Neuronal stem cell (in vitro differentiated cells): ENCODE results near the gene TREML4.
A peak's percentile ranks its signal among the peaks of the same experiment; 100 is the strongest.

ENCODE experiments used
- DNase-seq: peaks from one replicate; pipeline ENCODE4 v3.0.0-alpha.2; 2013; ENCODE audit warnings: low spot score
- H2AFZ ChIP-seq: one replicate; pipeline ENCODE4 v1.6.1; 2013; ENCODE audit warnings: mild to moderate bottlenecking, low read length, inconsistent platforms
- H2AK5ac ChIP-seq: 2 replicates; pipeline ENCODE4 v1.6.1; 2013; ENCODE audit warnings: low read depth, mild to moderate bottlenecking, inconsistent platforms, low read length, moderate library complexity, mixed read lengths
- H2BK120ac ChIP-seq: 2 replicates; pipeline ENCODE4 v1.6.1; 2013; ENCODE audit warnings: low read depth, mild to moderate bottlenecking, inconsistent platforms, low read length, moderate library complexity, mixed read lengths
- H2BK12ac ChIP-seq: one replicate; pipeline ENCODE4 v1.6.1; 2013; ENCODE audit warnings: low read length, inconsistent platforms
- H2BK15ac ChIP-seq: 2 replicates; pipeline ENCODE4 v1.6.1; 2013; ENCODE audit warnings: mild to moderate bottlenecking, low read length, inconsistent platforms, mixed read lengths
- H2BK5ac ChIP-seq: one replicate; pipeline ENCODE4 v1.6.1; 2013; ENCODE audit warnings: inconsistent platforms, mild to moderate bottlenecking, low read length, moderate library complexity
- H3K14ac ChIP-seq: one replicate; pipeline ENCODE4 v1.6.1; 2013; ENCODE audit warnings: low read length, inconsistent platforms
- H3K18ac ChIP-seq: 2 replicates; pipeline ENCODE4 v1.6.1; 2013; ENCODE audit warnings: low read length, inconsistent platforms
- H3K23ac ChIP-seq: 2 replicates; pipeline ENCODE4 v1.6.1; 2013; ENCODE audit warnings: low read depth, mild to moderate bottlenecking, mixed read lengths, low read length, inconsistent platforms; ENCODE audit not compliant: poor library complexity
- H3K27ac ChIP-seq: replicated peaks from 3 replicates; pipeline ENCODE4 v1.5.1; 2013; ENCODE audit warnings: low read length, inconsistent platforms
- H3K27me3 ChIP-seq, 3 experiments: 2 replicates each; pipeline ENCODE4 v1.6.1; 2013; ENCODE audit warnings: low read length in 3 of 3, mild to moderate bottlenecking in 2 of 3, inconsistent platforms in 1 of 3, low read depth in 1 of 3, mixed read lengths in 1 of 3, moderate library complexity in 1 of 3; ENCODE audit not compliant: control insufficient read depth in 3 of 3, insufficient read depth in 3 of 3
- H3K36me3 ChIP-seq, 2 donors: replicated peaks in 1 of 2; 2 replicates each; pipeline ENCODE4 v1.6.1; 2013; ENCODE audit warnings: low read length in 2 of 2; ENCODE audit not compliant: control insufficient read depth in 2 of 2, insufficient read depth in 2 of 2
- H3K4ac ChIP-seq: 2 replicates; pipeline ENCODE4 v1.6.1; 2013; ENCODE audit warnings: inconsistent platforms, mild to moderate bottlenecking, low read length, moderate library complexity
- H3K4me1 ChIP-seq, 2 donors: 1 replicate in 1 of 2; 2 replicates in 1 of 2; pipeline ENCODE4 v1.6.1; 2013; ENCODE audit warnings: low read length in 2 of 2, low read depth in 1 of 2; ENCODE audit not compliant: control insufficient read depth in 2 of 2, insufficient read depth in 1 of 2
- H3K4me2 ChIP-seq: one replicate; pipeline ENCODE4 v1.6.1; 2013; ENCODE audit warnings: mild to moderate bottlenecking, low read length, inconsistent platforms; ENCODE audit not compliant: insufficient read depth, poor library complexity, severe bottlenecking
- H3K4me3 ChIP-seq, 2 donors: 2 replicates each; pipeline ENCODE4 v1.5.1; 2013; ENCODE audit warnings: low read length in 2 of 2, mild to moderate bottlenecking in 2 of 2, inconsistent platforms in 1 of 2, moderate library complexity in 1 of 2
- H3K79me1 ChIP-seq: one replicate; pipeline ENCODE4 v1.6.1; 2013; ENCODE audit warnings: low read depth, mild to moderate bottlenecking, inconsistent platforms, low read length, moderate library complexity
- H3K9ac ChIP-seq: one replicate; pipeline ENCODE4 v1.6.1; 2013; ENCODE audit warnings: mild to moderate bottlenecking, low read depth, low read length, inconsistent platforms; ENCODE audit not compliant: poor library complexity
- H3K9me3 ChIP-seq, 2 donors: replicated peaks in 1 of 2; 2 replicates each; pipeline versions ENCODE3 to v1.6.1; 2013; ENCODE audit warnings: low read length in 2 of 2, mild to moderate bottlenecking in 2 of 2, inconsistent platforms in 1 of 2, low read depth in 1 of 2, mixed read lengths in 1 of 2, moderate library complexity in 1 of 2; ENCODE audit not compliant: control insufficient read depth in 2 of 2, insufficient read depth in 1 of 2
- H4K8ac ChIP-seq: one replicate; pipeline ENCODE4 v1.6.1; 2013; ENCODE audit warnings: low read depth, mild to moderate bottlenecking, inconsistent platforms, low read length, moderate library complexity
- H4K91ac ChIP-seq: one replicate; pipeline ENCODE4 v1.6.1; 2013; ENCODE audit warnings: low read length, low read depth, mild to moderate bottlenecking, inconsistent platforms; ENCODE audit not compliant: poor library complexity
- WGBS, 2 donors: extraction: QIAGEN DNeasy Blood & Tissue Kit; methylation state at CpG; one replicate each; pipeline ENCODE4 v1.1.7; 2013; ENCODE audit warnings: missing lambda C conversion rate in 2 of 2, mixed read lengths in 1 of 2; ENCODE audit not compliant: insufficient read length in 2 of 2, insufficient replicate concordance in 1 of 2; ENCODE audit errors: extremely low coverage in 2 of 2; 5-methylcytosine and 5-hydroxymethylcytosine counted together

Gene TREML4

GRCh38 chr6:41226752-41227151 is 1.4 kb upstream of the TREML4 start:
- Histone ChIP-seq H3K9me3 (no peaks in the 10 kb centered on the region), H2AFZ (no peak overlapping the region), H4K91ac (no peak overlapping the region), H4K8ac (no peak overlapping the region), H3K27ac (no peak overlapping the region), H3K27me3 (no peaks in the 10 kb centered on the region), H3K4me3 (no peak overlapping the region), H3K23ac (no peak overlapping the region), H2BK15ac (no peak overlapping the region), H3K79me1 (no peaks in the 10 kb centered on the region), H3K36me3 (no peaks in the 10 kb centered on the region), H2BK5ac (no peak overlapping the region), H3K4me2 (no peak overlapping the region), H3K9ac (no peak overlapping the region), H3K4me1 (no peaks in the 10 kb centered on the region), H2AK5ac (no peak overlapping the region), H3K14ac (no peak overlapping the region), H2BK120ac (no peak overlapping the region), H3K18ac (no peak overlapping the region), H3K4ac (no peak overlapping the region), H2BK12ac (no peak overlapping the region)
- no peak for DNase-seq
- no CpG with 5 or more reads among the region's 3 CpGs for WGBS, 2 donors

- no peak overlapping the region for H4K8ac ChIP-seq
- H3K27me3 ChIP-seq, result no peaks in the 10 kb centered on the region
- no peak overlapping the region for H2BK12ac ChIP-seq
- H2BK120ac ChIP-seq, result no peak overlapping the region
- H2BK5ac ChIP-seq, result no peak overlapping the region
- H3K4me2 ChIP-seq, result no peak overlapping the region
- H3K9me3 ChIP-seq, result no peaks in the 10 kb centered on the region
- H2AFZ ChIP-seq, result no peak overlapping the region
- H2BK15ac ChIP-seq, result no peak overlapping the region
- H3K36me3 ChIP-seq, result no peaks in the 10 kb centered on the region
- H3K4me1 ChIP-seq, result no peaks in the 10 kb centered on the region
- no peak overlapping the region for H3K4ac ChIP-seq
- no peak overlapping the region for H3K23ac ChIP-seq
- no peak overlapping the region for H3K4me3 ChIP-seq
- no peak overlapping the region for H3K27ac ChIP-seq
- H3K18ac ChIP-seq, result peak overlapping the region; percentile 3
- H4K91ac ChIP-seq, result no peak overlapping the region
- DNase-seq, result no peak
- whole genome bisulfite sequencing, 2 donors, result no CpG with 5 or more reads among the region's 5 CpGs
- H2AK5ac ChIP-seq, result peak overlapping the region; percentile 5
- no peak overlapping the region for H3K9ac ChIP-seq
- H3K14ac ChIP-seq, result no peak overlapping the region
- H3K79me1 ChIP-seq, result no peaks in the 10 kb centered on the region
Measured at GRCh38 chr6:41228616-41229015, 467 bp downstream of the TREML4 start.

GRCh38 chr6:41229721-41230120 is 1.6 kb downstream of the TREML4 start:
- WGBS, 2 donors, result no CpG with 5 or more reads among the region's 4 CpGs
- H2BK120ac ChIP-seq, result no peak overlapping the region
- no peak overlapping the region for H3K4me3 ChIP-seq
- H3K4ac ChIP-seq, result no peak overlapping the region
- H3K4me2 ChIP-seq, result no peak overlapping the region
- peak overlapping the region; percentile 24 for H3K18ac ChIP-seq
- DNase-seq, result no peak
- H3K27ac ChIP-seq, result no peak overlapping the region
- H2AK5ac ChIP-seq, result no peak overlapping the region
- no peaks in the 10 kb centered on the region for H3K79me1 ChIP-seq
- H2BK12ac ChIP-seq, result no peak overlapping the region
- H3K27me3 ChIP-seq, result no peaks in the 10 kb centered on the region
- no peak overlapping the region for H3K23ac ChIP-seq
- H2BK5ac ChIP-seq, result no peak overlapping the region
- H2BK15ac ChIP-seq, result peak overlapping the region; percentile 8
- no peak overlapping the region for H2AFZ ChIP-seq
- H4K91ac ChIP-seq, result no peak overlapping the region
- H3K14ac ChIP-seq, result no peak overlapping the region
- no peaks in the 10 kb centered on the region for H3K36me3 ChIP-seq
- H3K9me3 ChIP-seq, result no peaks in the 10 kb centered on the region
- no peaks in the 10 kb centered on the region for H3K4me1 ChIP-seq
- H3K9ac ChIP-seq, result no peak overlapping the region
- H4K8ac ChIP-seq, result no peak overlapping the region

GRCh38 chr6:41231246-41231645 is 3.1 kb downstream of the TREML4 start:
- Histone ChIP-seq H2AK5ac (no peak overlapping the region), H3K9me3 (no peaks in the 10 kb centered on the region), H3K4me1 (no peaks in the 10 kb centered on the region), H2BK120ac (no peak overlapping the region), H3K14ac (no peak overlapping the region), H3K18ac (no peak overlapping the region), H3K27me3 (peaks cover 0 to 10% (median 0%) of the 10 kb centered on the region in 3 experiments), H3K27ac (no peak overlapping the region), H2BK5ac (no peak overlapping the region), H4K8ac (no peak overlapping the region), H3K79me1 (no peaks in the 10 kb centered on the region), H3K4me3 (no peak overlapping the region), H3K9ac (no peak overlapping the region), H3K23ac (no peak overlapping the region), H2BK12ac (no peak overlapping the region), H3K4ac (no peak overlapping the region), H4K91ac (no peak overlapping the region), H3K4me2 (no peak overlapping the region), H2BK15ac (no peak overlapping the region), H2AFZ (no peak overlapping the region), H3K36me3 (no peaks in the 10 kb centered on the region)
- WGBS, 2 donors, result no CpG with 5 or more reads among the region's 5 CpGs
- no peak for DNase-seq
